ENCODE measurements around the gene TMPRSS6.

DNA sequence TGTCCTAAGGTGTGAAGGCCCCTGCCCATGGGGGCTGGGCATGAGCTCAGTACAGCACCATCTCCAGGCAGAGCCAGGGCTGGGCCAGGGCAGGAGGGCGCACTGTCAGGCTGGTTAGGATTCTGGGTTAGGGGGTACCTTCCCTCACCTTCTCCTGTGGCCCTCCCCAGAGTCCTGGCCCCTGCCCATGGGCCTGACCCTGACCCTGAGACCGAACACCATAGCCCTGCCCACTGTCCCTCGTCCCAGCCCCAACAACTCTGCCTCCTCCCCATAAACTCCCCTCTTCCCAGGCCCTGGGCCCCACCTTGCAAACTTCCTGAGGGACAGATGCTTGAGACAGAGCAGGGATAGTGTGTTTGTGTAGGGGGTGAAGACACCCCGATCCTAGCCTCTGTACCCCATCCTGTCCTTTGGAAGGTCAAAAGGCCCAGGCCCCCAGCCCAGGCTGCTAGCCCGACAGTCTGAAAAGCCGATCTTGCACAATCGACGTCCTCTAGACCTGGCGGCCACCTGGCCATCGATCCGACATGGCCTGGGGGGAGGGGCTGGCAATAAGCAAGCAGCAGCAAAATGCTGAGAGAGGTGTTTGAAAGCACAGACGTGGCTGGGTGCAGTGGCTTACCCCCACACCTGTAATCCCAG is 2.7 kb upstream of the TMPRSS6 start:
- TF ChIP-seq YY1 (IDR thresholded peaks at IDR 0.05; ENCODE audit: insufficient read depth, insufficient read length) (no peak), ZNF274 (IDR thresholded peaks at IDR 0.05; ENCODE audit: low read depth, low read length) (no peak), SUZ12 (IDR thresholded peaks at IDR 0.05; ENCODE audit: extremely low read depth, insufficient read depth, insufficient read length) (no peak)

All from NT2/D1 (cell line).